Fibroblast of skin of right quadriceps (primary cell): ENCODE data around the gene INMT.

Source experiments
- DNase-seq: peaks from one replicate; pipeline ENCODE4 v3.0.0-alpha.2; 2013

Gene INMT

DNA sequence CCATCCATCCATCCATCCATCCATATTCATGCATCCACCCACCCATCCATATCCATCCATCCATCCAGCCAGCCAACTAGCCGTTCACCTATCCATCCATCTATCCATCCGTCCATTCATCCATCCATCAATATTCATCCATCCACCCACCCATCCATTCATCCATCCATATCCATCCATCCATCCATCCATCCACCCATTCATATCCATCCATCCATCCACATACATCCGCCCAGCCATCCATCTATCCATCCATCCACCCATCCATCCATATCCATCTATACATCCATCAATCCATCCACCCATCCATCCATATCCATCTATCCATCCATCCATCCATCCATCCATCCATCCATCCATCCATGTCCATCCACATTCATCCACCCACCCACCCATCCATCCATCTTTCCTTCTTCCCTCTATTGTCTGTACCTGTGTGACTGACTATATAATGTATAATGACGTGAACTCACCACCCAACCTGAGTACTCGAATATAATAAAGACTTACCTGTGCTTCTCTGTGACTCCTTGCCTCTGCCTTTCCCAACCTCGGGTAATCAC, 2.5 kb downstream of the INMT start:
- no peak for DNase-seq

DNA sequence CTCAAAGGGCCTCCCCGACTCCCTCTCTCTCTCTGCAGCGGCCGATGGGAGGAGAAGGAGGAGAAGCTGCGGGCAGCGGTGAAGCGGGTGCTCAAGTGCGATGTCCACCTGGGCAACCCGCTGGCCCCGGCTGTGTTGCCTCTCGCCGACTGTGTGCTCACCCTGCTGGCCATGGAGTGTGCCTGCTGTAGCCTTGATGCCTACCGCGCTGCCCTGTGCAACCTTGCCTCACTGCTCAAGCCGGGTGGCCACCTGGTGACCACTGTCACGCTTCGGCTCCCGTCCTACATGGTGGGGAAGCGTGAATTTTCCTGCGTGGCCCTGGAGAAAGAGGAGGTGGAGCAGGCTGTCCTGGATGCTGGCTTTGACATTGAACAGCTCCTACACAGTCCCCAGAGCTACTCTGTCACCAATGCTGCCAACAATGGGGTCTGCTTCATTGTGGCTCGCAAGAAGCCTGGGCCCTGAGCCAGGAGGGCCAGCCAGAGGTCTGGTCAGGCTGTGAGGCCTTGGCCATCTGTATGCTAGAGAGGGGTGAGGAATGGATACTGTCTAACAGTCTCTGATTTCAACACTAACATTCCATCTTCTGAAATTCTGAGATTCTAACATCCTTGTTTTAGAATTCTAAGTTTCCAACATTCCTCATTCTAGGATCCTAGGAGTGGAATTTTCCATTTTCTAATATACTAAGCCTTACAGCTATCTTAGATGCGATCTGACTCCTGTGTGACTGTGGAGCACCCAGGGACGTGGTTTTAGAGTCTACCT, 3.6 kb downstream of the INMT start:
- no peak for DNase-seq

DNA sequence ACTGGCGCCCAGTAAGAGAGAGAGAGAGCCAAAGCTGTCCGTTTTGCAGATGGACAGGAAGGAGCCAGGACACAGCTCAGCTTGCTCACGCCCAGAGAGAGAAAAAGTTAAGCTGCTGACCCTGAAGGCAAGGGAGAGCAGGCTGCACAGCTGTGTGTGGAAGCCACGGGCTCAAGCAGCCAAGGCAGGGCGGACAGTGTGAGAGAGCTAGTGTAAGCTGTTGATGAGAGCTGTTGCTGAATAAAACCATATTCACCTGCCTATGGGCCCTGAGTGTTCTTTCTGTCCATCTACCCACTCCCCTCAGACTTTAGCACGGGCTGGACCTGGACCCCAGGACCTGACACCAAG, 5.4 kb downstream of the INMT start:
- no peak for DNase-seq

DNA sequence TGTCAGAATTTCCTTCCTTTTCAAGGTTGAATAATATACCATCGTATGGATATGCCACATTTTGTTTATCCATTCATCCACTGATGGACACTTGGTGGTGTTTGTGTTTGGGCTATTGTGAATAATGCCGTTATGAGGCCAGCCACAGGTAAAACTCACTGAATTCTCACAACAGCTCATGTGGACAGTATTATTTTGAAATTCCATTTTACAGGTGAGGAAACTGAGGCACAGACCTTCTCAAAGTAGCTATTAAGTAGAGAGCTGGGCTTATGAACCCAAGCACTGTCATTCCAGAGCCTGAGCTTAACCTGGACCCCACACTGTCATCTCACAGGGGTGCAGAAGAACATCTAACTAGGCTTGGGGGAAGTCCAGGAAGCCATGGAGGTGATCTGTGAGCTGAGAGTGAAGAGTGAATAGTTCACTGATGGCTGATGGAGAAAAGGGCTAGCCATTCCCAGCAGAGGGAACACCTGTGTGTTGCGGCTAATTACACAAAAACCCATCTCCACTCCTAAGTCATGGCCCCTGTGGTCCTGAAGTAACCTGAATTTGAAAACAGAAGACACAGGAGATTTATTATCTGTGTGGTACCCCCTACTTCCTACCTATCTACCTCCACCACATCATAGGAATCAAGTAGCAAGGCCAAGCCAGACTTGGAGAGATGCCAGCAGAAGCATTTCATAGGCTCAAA, 8.7 kb downstream of the INMT start:
- no peak for DNase-seq

DNA sequence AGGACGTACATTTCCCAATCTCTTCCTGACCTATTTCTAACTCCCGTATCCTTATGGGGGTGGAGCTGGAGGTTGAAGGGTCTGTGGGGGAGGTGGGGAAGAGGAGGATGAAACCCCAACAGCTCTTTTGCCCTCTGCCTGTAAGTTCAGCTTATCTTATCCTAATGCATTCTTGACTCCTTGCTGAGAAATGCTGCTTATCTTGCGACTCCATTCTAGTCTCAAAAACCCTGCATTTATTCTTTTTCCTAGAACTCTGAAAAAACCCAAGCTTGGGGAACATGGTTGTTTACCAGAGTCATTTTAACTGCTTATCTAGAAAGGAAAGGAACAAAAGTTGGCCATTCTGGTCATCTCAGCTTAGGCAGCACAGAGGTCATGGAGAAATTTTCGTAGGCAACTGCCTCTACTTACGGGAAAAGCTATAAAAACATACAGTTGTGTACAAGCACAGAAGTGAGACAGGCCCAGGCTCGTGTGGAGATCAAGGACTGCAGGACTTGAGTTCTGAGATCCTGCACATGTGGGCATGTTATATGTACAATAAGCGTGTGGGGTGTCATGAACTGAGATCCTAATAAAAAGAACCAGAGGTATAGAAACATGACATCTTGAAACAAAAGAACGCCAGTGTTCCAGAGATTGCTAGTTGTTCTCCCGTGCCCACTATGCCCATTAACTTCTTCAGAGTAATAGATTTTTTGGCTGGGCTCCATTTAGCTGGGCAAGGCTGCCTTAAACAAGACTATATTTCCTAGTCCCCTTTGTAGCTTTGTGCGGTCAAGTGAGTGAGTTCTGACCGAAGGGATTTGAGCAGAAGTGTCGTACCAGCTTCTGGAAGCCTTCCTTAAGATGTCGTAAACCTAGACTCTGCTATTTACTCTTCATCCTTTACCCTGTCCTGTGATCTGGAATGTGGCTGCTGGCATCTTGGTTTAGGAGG, 9.6 kb downstream of the INMT start:
- no peak for DNase-seq

DNA sequence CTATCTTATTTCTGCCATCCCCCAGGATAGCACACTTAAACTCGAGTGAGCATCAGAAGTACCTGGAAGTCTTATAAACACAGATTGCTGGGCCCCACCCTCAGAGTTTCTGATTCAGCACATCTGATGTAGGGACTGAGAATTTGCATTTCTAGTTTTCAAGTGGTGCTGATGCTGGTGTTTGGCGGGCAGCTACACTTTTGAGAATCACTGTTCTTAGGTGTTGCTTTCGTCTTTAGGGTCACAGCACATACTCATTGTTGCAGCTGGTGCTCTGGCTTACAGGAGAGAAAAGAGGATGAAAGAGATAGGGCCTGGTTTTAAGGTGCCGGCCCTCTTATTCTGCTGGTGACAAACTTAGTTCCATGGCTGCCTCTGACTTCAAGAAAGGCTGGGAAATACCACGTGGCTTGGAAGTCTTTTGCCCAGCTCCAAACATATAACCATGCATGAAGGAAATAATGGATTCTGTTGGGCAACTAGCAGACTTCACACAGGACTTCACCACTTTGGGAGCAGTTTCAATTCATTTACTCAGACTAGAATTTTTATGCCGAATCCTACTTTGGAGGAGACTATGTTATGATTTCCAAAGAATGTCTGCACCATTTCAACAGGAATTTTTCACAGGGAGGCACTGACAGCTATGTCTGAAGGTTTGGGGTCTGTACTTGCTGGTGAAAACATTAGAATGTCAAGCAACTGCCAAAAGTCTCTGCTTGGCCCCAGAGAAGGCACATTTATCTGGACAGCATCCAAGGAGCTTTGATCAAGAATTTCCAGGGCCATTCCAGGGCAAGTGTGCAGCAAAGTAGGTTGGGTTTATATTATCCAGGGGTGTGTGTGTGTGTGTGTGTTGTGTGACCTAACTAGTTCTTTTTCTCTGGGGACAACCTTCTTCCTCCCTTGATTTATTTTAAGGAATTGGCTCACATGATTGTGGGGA, 12.4 kb downstream of the INMT start:
- DNase-seq, result peak; percentile 79

DNA sequence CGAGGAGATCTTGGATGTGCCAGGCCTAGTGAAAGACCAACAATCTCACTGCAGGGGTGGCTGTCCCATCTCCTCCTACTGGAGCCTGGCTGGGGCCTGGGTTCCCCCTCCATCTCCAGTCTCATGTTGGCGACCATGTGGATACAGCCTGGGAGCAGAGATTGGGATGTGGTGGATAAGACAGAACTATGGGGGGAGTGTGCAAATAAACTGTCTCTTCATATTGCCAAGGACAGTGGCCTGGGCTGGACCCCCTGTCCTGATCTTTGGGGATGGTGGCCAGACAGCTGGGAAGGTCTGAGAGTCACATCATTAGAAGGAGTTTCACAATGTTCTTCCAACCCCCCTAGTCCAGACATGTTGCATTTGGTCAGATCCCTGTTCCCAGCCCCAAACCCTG, 13.5 kb downstream of the INMT start:
- DNase-seq, result no peak

DNA sequence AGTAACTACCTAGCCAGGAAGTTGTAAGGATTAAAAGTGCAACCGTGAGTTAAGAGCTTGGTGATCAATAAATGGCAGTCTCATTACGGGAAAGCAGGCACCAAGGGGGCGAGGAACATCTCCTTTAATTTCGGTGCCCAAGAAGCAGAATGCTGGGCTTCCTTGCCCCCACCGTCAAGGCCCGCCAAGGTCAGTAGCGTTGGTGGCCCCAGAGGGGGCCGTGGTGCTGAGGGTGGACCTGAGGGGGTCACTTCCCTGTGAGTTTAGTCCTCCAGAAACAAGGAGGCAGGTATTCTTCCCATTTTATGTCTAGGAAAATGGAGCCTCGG, 18.9 kb downstream of the INMT start:
- DNase-seq, result no peak

DNA sequence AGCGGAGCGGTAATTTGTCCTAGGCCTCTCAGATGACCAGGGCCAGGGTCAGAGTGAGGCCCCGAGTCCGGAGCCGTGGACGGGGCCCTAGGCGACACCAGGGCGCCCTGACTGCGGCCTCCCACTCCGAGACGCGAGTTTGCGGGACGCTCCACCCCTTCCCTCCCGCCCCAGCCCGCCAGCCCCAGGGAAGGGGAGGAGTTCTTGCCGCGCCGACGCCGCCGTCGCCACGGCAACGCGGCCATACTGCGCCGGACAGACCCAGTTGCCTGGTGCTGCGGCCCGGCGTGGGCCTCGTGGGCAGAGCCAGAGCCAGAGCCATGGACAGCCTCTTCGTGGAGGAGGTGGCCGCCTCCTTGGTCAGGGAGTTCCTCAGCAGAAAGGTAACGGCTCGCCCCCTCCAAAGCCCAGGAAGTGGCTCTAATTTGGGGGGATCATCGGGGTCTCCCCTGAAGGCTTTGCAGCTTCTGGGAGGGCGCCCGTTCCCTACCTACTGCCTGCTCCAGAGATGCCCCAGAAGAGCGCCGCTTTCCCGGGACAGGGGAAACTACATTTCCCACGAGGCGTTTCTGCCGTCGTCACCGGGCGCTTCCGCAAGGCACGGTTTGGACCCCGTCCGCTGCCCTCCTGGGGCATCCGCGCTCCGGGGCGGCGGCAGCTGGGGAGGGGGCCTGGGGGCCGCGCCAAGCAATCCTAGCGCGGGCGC, 19.4 kb downstream of the INMT start, which contains the start of gene MINDY4:
TSS of gene MINDY4 (plus strand) at position 244 of the 706 bp plus-strand sequence. CDS start at position 321, 77 bp downstream.
- DNase-seq, result peak; percentile 66

DNA sequence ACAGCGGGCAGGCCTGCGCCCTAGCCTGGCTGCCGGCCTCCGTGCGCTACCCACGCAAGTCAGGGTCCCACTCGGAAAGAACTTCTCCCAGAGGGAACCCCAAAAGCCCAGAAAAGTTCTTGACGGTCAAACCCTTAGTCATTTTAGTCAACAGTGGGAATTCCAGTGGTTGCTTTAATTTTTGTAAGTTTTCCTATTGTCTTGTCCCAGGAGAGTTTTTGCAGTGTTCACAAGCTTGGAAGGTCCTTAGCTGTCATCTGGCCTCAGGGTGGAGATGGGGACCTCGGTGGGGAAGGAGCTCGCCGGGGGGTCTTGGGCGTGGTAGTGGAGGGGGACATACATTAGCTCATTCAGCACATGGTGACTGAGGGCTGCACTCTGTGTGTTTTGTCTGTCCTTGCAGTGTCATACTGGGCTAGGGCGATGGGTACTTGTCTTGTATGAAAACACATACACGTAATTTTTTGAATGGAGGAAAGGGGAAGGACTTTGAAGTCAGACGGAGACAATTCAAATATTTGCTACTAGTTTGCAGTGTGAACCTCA, 20.0 kb downstream of the INMT start:
- DNase-seq, result no peak

DNA sequence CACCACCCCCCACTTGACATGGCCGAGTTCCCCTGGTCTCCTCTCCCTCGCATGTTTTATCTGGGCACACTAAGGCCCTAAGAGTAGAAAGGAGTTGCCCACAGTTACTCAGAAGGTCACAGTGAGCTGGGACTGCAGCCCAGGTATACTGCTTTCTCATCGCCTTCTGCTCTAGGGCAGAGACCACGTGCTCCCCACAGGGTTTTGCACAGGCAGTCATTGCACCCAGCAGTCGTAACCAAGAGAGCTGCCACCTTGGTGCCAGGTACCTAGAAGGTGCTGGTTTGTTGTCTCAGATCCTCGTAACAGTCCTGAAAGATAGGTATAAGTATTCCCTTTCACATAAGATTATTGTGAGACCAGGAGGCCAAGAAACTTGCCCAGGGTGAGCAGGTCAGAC, 21.0 kb downstream of the INMT start:
- no peak for DNase-seq

DNA sequence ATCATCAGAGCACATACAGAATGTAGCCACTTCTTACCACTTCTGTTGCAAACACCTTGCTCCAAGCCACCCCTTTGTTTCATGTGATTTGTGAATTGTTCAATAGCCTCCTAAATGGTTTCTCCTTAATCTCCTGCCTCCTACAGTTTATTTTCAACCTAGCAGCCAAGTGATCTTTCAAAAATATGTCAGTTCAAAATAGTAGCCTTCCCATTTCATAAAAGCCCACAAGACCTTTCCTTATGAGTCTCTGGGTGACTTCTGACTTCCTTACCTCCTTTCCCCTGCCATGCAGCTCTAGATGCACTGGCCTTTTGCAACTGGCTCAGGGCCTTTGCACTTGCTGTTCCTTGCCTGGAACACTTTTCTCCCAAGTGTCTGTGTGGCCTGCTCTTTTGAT, 24.1 kb downstream of the INMT start:
- DNase-seq, result no peak

DNA sequence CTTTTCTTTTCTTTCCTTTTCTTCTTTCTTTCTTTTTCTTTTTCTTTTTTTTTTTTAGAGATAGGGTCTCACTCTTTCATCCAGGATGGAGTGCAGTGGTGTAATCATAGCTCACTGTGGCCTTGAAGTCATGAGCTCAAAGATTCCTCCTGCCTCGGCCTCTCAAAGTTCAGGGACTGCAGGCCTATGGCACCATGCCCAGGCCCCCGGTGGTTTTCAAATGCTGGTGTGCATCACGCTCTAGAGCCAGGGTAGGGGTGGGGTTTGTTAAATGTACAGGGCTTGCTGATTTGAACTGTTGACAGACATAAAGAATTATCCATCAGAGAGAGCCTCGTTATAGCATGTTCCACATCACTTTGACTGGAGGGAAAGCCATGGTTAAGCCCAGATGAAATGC, 25.0 kb downstream of the INMT start:
- no peak for DNase-seq

DNA sequence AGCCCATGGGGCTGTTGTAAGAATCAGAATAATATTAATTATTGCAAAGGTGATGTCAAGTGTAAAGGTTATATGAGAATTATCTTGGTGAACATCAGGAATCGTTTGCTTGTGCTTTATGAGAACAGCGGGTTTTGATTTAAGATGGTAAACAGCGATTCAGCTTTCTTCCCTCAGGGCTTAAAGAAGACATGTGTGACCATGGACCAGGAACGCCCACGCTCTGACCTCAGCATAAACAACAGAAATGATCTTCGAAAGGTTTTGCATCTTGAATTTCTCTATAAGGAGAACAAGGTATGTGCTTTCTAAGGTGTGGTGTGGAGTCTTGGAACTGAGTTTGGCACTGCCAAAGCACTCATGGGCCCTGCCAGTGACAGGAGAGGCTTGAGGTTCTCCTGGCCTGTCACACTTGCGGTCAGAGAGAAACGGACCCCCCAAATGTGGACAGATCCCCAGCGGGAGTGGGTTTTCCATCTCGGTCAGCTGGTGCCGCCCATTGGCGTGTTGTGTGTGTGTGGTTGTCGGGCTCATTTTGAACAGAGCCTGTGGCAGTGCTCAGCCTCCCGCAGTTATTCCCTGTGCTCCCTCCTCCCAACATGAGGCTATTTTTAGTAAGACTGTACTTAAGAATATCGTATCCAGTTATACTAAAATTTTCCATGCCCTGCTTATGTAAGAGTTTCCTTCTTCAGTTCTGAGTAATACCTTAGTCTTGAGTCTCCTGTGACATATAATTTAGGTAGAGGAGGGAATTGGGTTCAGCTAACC, 26.5 kb downstream of the INMT start:
- DNase-seq, result no peak

DNA sequence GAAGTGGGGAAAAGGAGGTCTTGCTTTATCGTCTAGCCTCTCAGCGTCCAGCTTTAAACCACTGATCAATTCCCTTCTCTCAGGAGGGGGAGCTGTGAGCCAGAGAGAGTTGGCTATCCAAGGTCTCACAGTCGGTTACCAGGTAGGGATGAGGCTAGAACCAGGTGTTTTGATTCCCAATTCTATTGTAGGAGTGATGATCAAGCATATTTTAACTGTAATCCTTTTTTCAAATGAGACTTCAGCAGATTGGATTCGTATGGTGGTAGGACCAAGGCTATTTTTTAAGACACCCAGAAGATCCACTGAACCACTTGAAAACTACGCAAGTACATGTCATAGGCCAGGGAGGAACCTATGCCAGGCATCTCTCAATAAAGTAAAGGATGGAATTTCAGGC, 27.6 kb downstream of the INMT start:
- no peak for DNase-seq

DNA sequence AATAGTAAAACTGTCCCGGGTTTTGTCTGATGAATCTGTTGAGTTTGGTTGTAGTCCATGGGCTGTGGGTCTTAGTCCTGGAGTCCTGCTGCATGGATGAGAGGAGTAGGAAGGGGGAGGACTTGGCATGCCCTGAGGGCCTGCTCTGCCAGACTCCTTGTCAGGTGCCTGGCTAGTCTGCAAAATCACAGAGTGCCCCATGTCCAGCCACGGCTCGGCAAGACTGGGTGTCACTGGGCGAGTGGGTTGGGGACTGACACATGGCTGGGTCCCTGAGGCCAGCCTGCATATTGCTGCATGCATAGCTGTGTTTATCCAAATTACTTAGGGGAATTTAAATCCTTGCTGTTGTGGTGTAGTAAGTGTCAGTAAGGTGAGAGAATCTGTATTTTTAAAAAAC, 29.0 kb downstream of the INMT start:
- DNase-seq, result no peak

DNA sequence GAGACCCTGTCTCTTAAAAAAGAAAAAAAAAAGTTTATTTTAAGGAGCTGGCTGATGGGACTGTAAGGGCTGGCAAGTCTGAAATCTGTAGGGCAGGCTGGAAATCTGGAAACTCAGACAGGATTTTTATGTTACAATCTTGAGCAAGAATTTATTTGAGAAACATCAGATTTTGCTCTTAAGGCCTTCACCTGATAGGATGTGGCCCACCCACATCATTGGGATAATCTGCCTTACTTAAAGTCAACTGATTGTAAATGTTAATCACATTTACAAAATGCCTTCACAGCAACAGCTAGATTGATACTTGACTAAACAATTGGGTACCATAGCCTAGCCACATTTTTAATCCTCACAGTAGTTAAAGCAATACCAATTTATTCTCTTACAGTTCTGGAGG, 30.8 kb downstream of the INMT start:
- DNase-seq, result no peak

DNA sequence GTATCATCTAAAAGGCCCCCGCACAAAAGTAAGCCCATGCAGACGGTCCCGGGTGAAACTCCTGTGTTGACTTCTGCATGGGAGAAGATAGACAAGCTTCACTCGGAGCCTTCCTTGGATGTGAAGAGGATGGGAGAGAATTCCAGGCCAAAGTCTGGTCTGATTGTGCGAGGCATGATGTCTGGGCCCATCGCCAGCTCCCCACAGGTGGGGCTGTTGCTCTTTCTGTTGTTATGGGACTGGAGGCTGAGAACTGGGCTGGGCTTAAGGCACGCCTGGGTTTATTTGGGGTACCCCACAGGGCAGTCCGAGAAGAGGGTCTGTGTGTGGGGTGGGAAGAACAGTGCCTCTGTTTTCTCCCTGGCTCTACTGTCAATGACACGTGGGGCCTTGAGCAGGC, 33.9 kb downstream of the INMT start:
- DNase-seq, result no peak

DNA sequence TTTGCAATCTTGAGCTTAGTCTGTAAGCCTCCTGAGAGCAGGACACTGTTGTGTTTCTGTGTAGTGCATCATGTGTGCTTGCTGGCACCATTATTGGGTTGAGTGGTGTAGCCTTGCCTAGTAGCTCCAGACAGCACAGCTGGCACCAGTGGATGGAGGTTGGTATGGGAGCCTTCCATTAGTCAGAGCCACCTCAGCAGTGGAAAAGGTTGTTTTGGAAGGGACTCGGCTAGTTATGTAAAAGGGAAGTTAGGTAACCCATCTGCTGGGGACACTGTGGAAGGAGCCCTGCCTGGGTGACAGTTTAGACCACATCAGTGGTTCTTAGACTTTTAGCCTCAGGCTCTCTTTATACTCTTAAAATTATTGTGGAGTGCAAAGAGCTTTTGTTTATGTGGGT, 35.6 kb downstream of the INMT start:
- DNase-seq, result no peak

DNA sequence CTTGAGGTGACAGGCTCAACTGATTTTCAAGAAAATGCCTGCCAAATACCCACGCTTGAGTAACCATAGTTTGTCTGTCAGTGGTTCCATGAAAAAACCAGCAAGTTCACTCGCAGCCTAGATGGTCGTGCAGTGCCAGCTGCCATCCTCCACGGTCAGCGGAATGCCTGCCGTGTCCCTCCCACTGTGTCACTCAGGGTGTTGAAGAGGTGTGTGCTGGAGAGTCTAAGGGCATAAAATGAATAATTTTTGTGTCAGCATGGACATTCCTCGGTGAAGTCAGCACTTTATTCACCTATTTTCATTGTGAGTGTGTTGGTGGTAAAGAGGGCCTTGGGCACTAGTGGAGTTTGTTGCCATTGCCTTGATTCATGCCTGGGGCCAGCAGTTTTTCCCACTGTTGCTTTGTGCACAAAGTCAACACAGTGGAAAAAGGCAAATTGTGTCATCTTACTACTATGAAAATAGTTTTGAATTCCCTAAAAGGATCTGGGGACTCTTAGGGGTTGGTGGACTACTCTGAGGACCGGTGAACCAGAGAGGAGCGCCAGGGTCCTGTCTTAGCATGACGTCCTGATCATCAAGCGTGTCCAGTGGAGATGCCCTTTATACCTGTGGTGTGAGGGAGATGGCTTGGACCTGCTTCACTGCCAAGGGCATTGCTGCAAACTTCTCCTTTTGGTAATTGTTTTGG, 36.9 kb downstream of the INMT start:
- DNase-seq, result no peak
